HepG2 (cell line): Measurements from ENCODE around the gene SEMA4C. TPM values are rescaled to one million over a fixed set of nuclear protein-coding genes. Genes with fewer than 3 reads are reported as not detected.

Experiments used
- BHLHE40 ChIP-seq: IDR thresholded peaks from 2 replicates; pipeline ENCODE4 v1.6.1; 2011; ENCODE audit warnings: low read length, improper control_type of control experiment
- HOXD1 ChIP-seq: sonication (generic); formaldehyde crosslinking; IDR thresholded peaks from 2 replicates; pipeline ENCODE4 v1.5.0; 2020; ENCODE audit warnings: missing genetic modification reagents
- MED8 ChIP-seq: sonication (generic); formaldehyde crosslinking; IDR thresholded peaks from 2 replicates; pipeline ENCODE4 v1.8.1; 2023; ENCODE audit warnings: mild to moderate bottlenecking, missing genetic modification reagents; ENCODE audit not compliant: insufficient replicate concordance
- MYNN ChIP-seq: sonication (generic); formaldehyde crosslinking; IDR thresholded peaks from 2 replicates; pipeline ENCODE4 v1.4.0; 2020; ENCODE audit warnings: mild to moderate bottlenecking, low read depth, missing genetic modification reagents
- NR3C1 ChIP-seq: sonication (generic); formaldehyde crosslinking; IDR thresholded peaks from 2 replicates; pipeline ENCODE4 v1.4.0; 2020; ENCODE audit warnings: missing genetic modification reagents
- SAFB2 ChIP-seq: sonication (generic); formaldehyde crosslinking; IDR thresholded peaks from 2 replicates; pipeline ENCODE4 v1.5.1; 2020; ENCODE audit warnings: missing genetic modification reagents, low read depth, mild to moderate bottlenecking, borderline replicate concordance
- SP5 ChIP-seq: IDR thresholded peaks from 2 replicates; pipeline ENCODE4 v1.6.1; 2016; ENCODE audit warnings: low read depth, borderline replicate concordance
- TAF15 ChIP-seq: fragments of 200-400 bp; formaldehyde crosslinking; IDR thresholded peaks from one replicate; pipeline ENCODE4 v1.6.1; 2018; ENCODE audit warnings: mild to moderate bottlenecking, low read depth, low read length; ENCODE audit not compliant: poor library complexity, severe bottlenecking
- TFAP4 ChIP-seq: sonication (generic); IDR thresholded peaks from 2 replicates; pipeline ENCODE4 v1.6.1; 2016; ENCODE audit warnings: low read depth, borderline replicate concordance
- THYN1 ChIP-seq: sonication (generic); formaldehyde crosslinking; IDR thresholded peaks from 2 replicates; pipeline ENCODE4 v1.8.1; 2023; ENCODE audit warnings: low read depth, mild to moderate bottlenecking, moderate library complexity, missing genetic modification reagents, borderline replicate concordance
- TMF1 ChIP-seq: sonication (generic); formaldehyde crosslinking; IDR thresholded peaks from 2 replicates; pipeline ENCODE4 v1.8.1; 2022; ENCODE audit warnings: low read depth, missing genetic modification reagents
- WIZ ChIP-seq: sonication (generic); formaldehyde crosslinking; IDR thresholded peaks from 2 replicates; pipeline ENCODE4 v1.5.1; 2020; ENCODE audit warnings: mild to moderate bottlenecking, missing genetic modification reagents
- YEATS4 ChIP-seq: sonication (generic); formaldehyde crosslinking; IDR thresholded peaks from 2 replicates; pipeline ENCODE4 v1.4.0; 2020; ENCODE audit warnings: missing genetic modification reagents, borderline replicate concordance
- ZBTB44 ChIP-seq: sonication (generic); formaldehyde crosslinking; IDR thresholded peaks from 2 replicates; pipeline ENCODE4 v1.4.0; 2020; ENCODE audit warnings: missing genetic modification reagents
- ZNF20 ChIP-seq: sonication (generic); formaldehyde crosslinking; IDR thresholded peaks from 2 replicates; pipeline ENCODE4 v1.4.0; 2020; ENCODE audit warnings: mild to moderate bottlenecking, moderate library complexity, missing genetic modification reagents
- ZNF296 ChIP-seq: sonication (generic); formaldehyde crosslinking; conservative IDR thresholded peaks from 2 replicates; pipeline ENCODE4 v1.5.0; 2020; ENCODE audit warnings: mild to moderate bottlenecking, missing genetic modification reagents
- ZNF558 ChIP-seq: sonication (generic); formaldehyde crosslinking; IDR thresholded peaks from 2 replicates; pipeline ENCODE4 v1.9.0; 2022; ENCODE audit warnings: mild to moderate bottlenecking, missing genetic modification reagents, borderline replicate concordance
- ZNF598 ChIP-seq: sonication (generic); formaldehyde crosslinking; IDR thresholded peaks from 2 replicates; pipeline ENCODE4 v1.5.1; 2020; ENCODE audit warnings: mild to moderate bottlenecking, missing genetic modification reagents, borderline replicate concordance
- ZNF749 ChIP-seq: sonication (generic); formaldehyde crosslinking; IDR thresholded peaks from 2 replicates; pipeline ENCODE4 v1.8.0; 2022; ENCODE audit warnings: mild to moderate bottlenecking, missing genetic modification reagents, moderate library complexity, borderline replicate concordance
- ZZZ3 ChIP-seq: sonication (generic); formaldehyde crosslinking; IDR thresholded peaks from 2 replicates; pipeline ENCODE4 v1.4.0; 2020; ENCODE audit warnings: missing genetic modification reagents, mild to moderate bottlenecking, borderline replicate concordance
- polyA plus RNA-seq, 8 experiments: library from polyadenylated mRNA; depleted of rRNA in 3 of 8; stranded (reverse) in 7 of 8; unstranded in 1 of 8; fragments of >200 nt; fragmentation: Illumina TruSeq in 4 of 8; extraction: Trizol in 4 of 8; gene quantifications; 2 replicates each; pipeline versions ENCODE4 v1.2.1 to v1.2.3, GENCODE V29; 2011 to 2016; ENCODE audit warnings: low read depth in 4 of 8, missing spikeins in 1 of 8, mixed read lengths in 1 of 8; ENCODE audit not compliant: insufficient read depth in 1 of 8
- total RNA-seq, 5 experiments: library from RNA; depleted of rRNA; stranded (reverse); fragments of >200 nt; fragmentation: Illumina TruSeq; extraction: Trizol; gene quantifications; 2 replicates each; pipeline ENCODE4 v1.2.3, GENCODE V29; 2016; ENCODE audit warnings: low read depth in 1 of 5
- TF ChIP-seq, protein P1 (sequence below): sonication (generic); formaldehyde crosslinking; IDR thresholded peaks from 2 replicates; pipeline ENCODE4 v1.4.0; 2020; ENCODE audit warnings: mild to moderate bottlenecking, missing genetic modification reagents
- TF ChIP-seq, protein P2 (sequence below): sonication (generic); formaldehyde crosslinking; IDR thresholded peaks from 2 replicates; pipeline ENCODE4 v1.8.0; 2022; ENCODE audit warnings: missing genetic modification reagents, low read depth, mild to moderate bottlenecking, borderline replicate concordance

SEMA4C gene
- total and polyA plus RNA-seq, 2 of the 13 experiments (the other 11 are each of a cell fraction or from before 2014, with no cell fraction given) = 25.9 to 46.6 TPM

- TF ChIP-seq, protein P1, sequence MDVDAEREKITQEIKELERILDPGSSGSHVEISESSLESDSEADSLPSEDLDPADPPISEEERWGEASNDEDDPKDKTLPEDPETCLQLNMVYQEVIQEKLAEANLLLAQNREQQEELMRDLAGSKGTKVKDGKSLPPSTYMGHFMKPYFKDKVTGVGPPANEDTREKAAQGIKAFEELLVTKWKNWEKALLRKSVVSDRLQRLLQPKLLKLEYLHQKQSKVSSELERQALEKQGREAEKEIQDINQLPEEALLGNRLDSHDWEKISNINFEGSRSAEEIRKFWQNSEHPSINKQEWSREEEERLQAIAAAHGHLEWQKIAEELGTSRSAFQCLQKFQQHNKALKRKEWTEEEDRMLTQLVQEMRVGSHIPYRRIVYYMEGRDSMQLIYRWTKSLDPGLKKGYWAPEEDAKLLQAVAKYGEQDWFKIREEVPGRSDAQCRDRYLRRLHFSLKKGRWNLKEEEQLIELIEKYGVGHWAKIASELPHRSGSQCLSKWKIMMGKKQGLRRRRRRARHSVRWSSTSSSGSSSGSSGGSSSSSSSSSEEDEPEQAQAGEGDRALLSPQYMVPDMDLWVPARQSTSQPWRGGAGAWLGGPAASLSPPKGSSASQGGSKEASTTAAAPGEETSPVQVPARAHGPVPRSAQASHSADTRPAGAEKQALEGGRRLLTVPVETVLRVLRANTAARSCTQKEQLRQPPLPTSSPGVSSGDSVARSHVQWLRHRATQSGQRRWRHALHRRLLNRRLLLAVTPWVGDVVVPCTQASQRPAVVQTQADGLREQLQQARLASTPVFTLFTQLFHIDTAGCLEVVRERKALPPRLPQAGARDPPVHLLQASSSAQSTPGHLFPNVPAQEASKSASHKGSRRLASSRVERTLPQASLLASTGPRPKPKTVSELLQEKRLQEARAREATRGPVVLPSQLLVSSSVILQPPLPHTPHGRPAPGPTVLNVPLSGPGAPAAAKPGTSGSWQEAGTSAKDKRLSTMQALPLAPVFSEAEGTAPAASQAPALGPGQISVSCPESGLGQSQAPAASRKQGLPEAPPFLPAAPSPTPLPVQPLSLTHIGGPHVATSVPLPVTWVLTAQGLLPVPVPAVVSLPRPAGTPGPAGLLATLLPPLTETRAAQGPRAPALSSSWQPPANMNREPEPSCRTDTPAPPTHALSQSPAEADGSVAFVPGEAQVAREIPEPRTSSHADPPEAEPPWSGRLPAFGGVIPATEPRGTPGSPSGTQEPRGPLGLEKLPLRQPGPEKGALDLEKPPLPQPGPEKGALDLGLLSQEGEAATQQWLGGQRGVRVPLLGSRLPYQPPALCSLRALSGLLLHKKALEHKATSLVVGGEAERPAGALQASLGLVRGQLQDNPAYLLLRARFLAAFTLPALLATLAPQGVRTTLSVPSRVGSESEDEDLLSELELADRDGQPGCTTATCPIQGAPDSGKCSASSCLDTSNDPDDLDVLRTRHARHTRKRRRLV (CRISPR knock-in tag) = no peak
- no peak for TF ChIP-seq WIZ (CRISPR knock-in tag)
- TF ChIP-seq YEATS4 = no peak
- TF ChIP-seq TMF1 (CRISPR knock-in tag) = no peak
- no peak for TF ChIP-seq MYNN (CRISPR knock-in tag)
- TF ChIP-seq TFAP4 = peak; percentile 54; the same call in 1 of the 2 replicates
- TF ChIP-seq ZNF598 (CRISPR knock-in tag) = no peak
- no peak for TF ChIP-seq MED8 (CRISPR knock-in tag)
- no peak for TF ChIP-seq NR3C1
- no peak for TF ChIP-seq ZNF20 (CRISPR knock-in tag)
- TF ChIP-seq SAFB2 (CRISPR knock-in tag) = 0 out of 2 replicates have a peak, but pooled peaks have one; percentile 34
- TF ChIP-seq, protein P2, sequence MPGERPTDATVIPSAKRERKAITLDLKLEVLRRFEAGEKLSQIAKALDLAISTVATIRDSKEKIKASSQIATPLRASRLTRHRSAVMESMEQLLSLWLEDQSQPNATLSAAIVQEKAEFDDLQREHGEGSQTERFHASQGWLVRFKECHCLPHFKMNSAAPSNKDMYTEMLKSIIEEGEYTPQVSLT = no peak
- TF ChIP-seq ZZZ3 (CRISPR knock-in tag) = no peak
- TF ChIP-seq THYN1 (CRISPR knock-in tag) = no peak
- TF ChIP-seq ZNF296 = no peak
- no peak for TF ChIP-seq ZNF749 (CRISPR knock-in tag)
- no peak for TF ChIP-seq SP5 (CRISPR knock-in tag)
- TF ChIP-seq BHLHE40 = 0 out of 2 replicates have a peak, but pooled peaks have one; percentile 20
- no peak for TF ChIP-seq HOXD1 (CRISPR knock-in tag)
- TF ChIP-seq ZBTB44 (CRISPR knock-in tag) = no peak
- no peak for TF ChIP-seq ZNF558
- no peak for TF ChIP-seq TAF15
Observed at GRCh38 chr2:96809951-96810782, 59.7 kb downstream of the SEMA4C start (continued).
